IMR-90 (cell line): ENCODE data around the gene CCND1. TPM values are rescaled to one million over a fixed set of nuclear protein-coding genes. Genes with fewer than 3 reads are reported as not detected.

Experiments
- ATAC-seq: fragments of 200-7000 bp; cut with Tn5 transposase; 2 replicates; pipeline ENCODE4 v1.9.1; 2020; ENCODE audit warnings: low read depth, mild to moderate bottlenecking, moderate library complexity
- BruUV-seq: library from RNA; stranded (reverse); fragments of 400-500 nt; replicated peaks from 2 replicates; lab custom pipeline; 2021; lab: Mats Ljungman, UMichigan
- CTCF ChIA-PET: fragments of 300-600 bp; formaldehyde crosslinking; extraction: SDS; loops from one replicate; lab custom pipeline; 2021; ENCODE audit warnings: antibody characterized with exemption; lab: Yijun Ruan, JAX
- POLR2A ChIA-PET: fragments of 300-600 bp; sonication (Branson Sonifier 250); formaldehyde crosslinking; loops from one replicate; lab custom pipeline; 2022; ENCODE audit warnings: antibody characterized with exemption; ENCODE audit not compliant: unreplicated experiment; lab: Charles Lee
- DNase-seq: peaks from one replicate; pipeline ENCODE4 v3.0.0; 2013
- H2AFZ ChIP-seq: replicated peaks from 2 replicates; pipeline ENCODE3; 2013; ENCODE audit warnings: low read length, mild to moderate bottlenecking; ENCODE audit not compliant: poor library complexity
- H2AK5ac ChIP-seq: 2 replicates; pipeline ENCODE4 v1.6.1; 2013; ENCODE audit warnings: low read depth, low read length, inconsistent platforms
- H2AK9ac ChIP-seq: replicated peaks from 2 replicates; pipeline ENCODE3; 2013; ENCODE audit warnings: mild to moderate bottlenecking, low read depth, low read length, moderate library complexity; ENCODE audit not compliant: poor library complexity
- H2BK120ac ChIP-seq: 2 replicates; pipeline ENCODE4 v1.6.1; 2013; ENCODE audit warnings: low read depth, low read length, inconsistent platforms
- H2BK15ac ChIP-seq: 3 replicates; pipeline ENCODE4 v1.6.1; 2013; ENCODE audit warnings: low read depth, low read length, inconsistent platforms
- H2BK20ac ChIP-seq: 2 replicates; pipeline ENCODE4 v1.6.1; 2013; ENCODE audit warnings: low read depth, mild to moderate bottlenecking, inconsistent platforms, low read length, moderate library complexity
- H2BK5ac ChIP-seq: 2 replicates; pipeline ENCODE4 v1.6.1; 2013; ENCODE audit warnings: mild to moderate bottlenecking, low read depth, low read length, inconsistent platforms; ENCODE audit not compliant: poor library complexity, severe bottlenecking
- H3K14ac ChIP-seq: replicated peaks from 2 replicates; pipeline ENCODE4 v1.6.1; 2013; ENCODE audit warnings: low read depth, low read length, inconsistent platforms
- H3K18ac ChIP-seq: 2 replicates; pipeline ENCODE4 v1.6.1; 2013; ENCODE audit warnings: low read depth, low read length, control low read depth
- H3K23ac ChIP-seq: 2 replicates; pipeline ENCODE4 v1.6.1; 2013; ENCODE audit warnings: low read depth, low read length, inconsistent platforms
- H3K27ac ChIP-seq: 2 replicates; pipeline ENCODE4 v1.5.1; 2013; ENCODE audit warnings: mild to moderate bottlenecking, control low read depth, low read length; ENCODE audit not compliant: insufficient read depth
- H3K27me3 ChIP-seq: 2 replicates; pipeline ENCODE4 v1.6.1; 2013; ENCODE audit warnings: low read length; ENCODE audit not compliant: control insufficient read depth, insufficient read depth
- H3K36me3 ChIP-seq: 2 replicates; pipeline ENCODE4 v1.6.1; 2013; ENCODE audit warnings: low read length, mixed read lengths; ENCODE audit not compliant: control insufficient read depth, insufficient read depth
- H3K4ac ChIP-seq: 2 replicates; pipeline ENCODE4 v1.6.1; 2013; ENCODE audit warnings: low read depth, low read length, inconsistent platforms
- H3K4me1 ChIP-seq: 2 replicates; pipeline ENCODE4 v1.6.1; 2013; ENCODE audit warnings: low read length, mixed read lengths; ENCODE audit not compliant: control insufficient read depth, insufficient read depth
- H3K4me2 ChIP-seq: 2 replicates; pipeline ENCODE4 v1.6.1; 2013; ENCODE audit warnings: low read depth, mild to moderate bottlenecking, control low read depth, low read length, moderate library complexity
- H3K4me3 ChIP-seq: 2 replicates; pipeline ENCODE4 v1.5.1; 2013; ENCODE audit warnings: low read depth, mild to moderate bottlenecking, control low read depth, low read length, moderate library complexity; ENCODE audit not compliant: insufficient read depth
- H3K56ac ChIP-seq: 2 replicates; pipeline ENCODE4 v1.6.1; 2013; ENCODE audit warnings: low read length, inconsistent platforms; ENCODE audit not compliant: insufficient read depth; ENCODE audit errors: extremely low read depth
- H3K79me1 ChIP-seq, 2 experiments: 2 replicates each; pipeline ENCODE4 v1.6.1; 2013; ENCODE audit warnings: low read length in 2 of 2, inconsistent platforms in 1 of 2, low read depth in 1 of 2
- H3K9ac ChIP-seq: 2 replicates; pipeline ENCODE4 v1.6.1; 2013; ENCODE audit warnings: low read depth, low read length, control low read depth
- H3K9me1 ChIP-seq: 2 replicates; pipeline ENCODE4 v1.6.1; 2013; ENCODE audit warnings: low read length, inconsistent platforms; ENCODE audit not compliant: insufficient read depth
- H3K9me3 ChIP-seq: 2 replicates; pipeline ENCODE4 v1.6.1; 2013; ENCODE audit warnings: low read length; ENCODE audit not compliant: control insufficient read depth, insufficient read depth
- H4K20me1 ChIP-seq: 2 replicates; pipeline ENCODE4 v1.6.1; 2013; ENCODE audit warnings: low read length, inconsistent platforms; ENCODE audit not compliant: insufficient read depth
- H4K5ac ChIP-seq: 2 replicates; pipeline ENCODE4 v1.6.1; 2013; ENCODE audit warnings: mild to moderate bottlenecking, low read depth, low read length, control low read depth
- H4K8ac ChIP-seq, 2 experiments: 2 replicates each; pipeline ENCODE4 v1.6.1; 2013; ENCODE audit warnings: low read depth in 2 of 2, low read length in 2 of 2, control low read depth in 1 of 2, inconsistent platforms in 1 of 2
- H4K91ac ChIP-seq: 2 replicates; pipeline ENCODE4 v1.6.1; 2013; ENCODE audit warnings: low read depth, low read length, inconsistent platforms; ENCODE audit not compliant: insufficient read depth
- BHLHE40 ChIP-seq: fragments of 150-350 bp; IDR thresholded peaks from 2 replicates; pipeline ENCODE4 v1.6.1; 2016; ENCODE audit warnings: mild to moderate bottlenecking, low read depth, low read length
- CEBPB ChIP-seq: IDR thresholded peaks from 2 replicates; pipeline ENCODE4 v1.6.1; 2012; ENCODE audit warnings: low read depth, low read length, improper control_type of control experiment
- CHD1 ChIP-seq: IDR thresholded peaks from 2 replicates; pipeline ENCODE4 v1.6.1; 2012; ENCODE audit warnings: low read depth, low read length, improper control_type of control experiment
- ELK1 ChIP-seq: fragments of 150-350 bp; IDR thresholded peaks from 2 replicates; pipeline ENCODE4 v1.6.1; 2016; ENCODE audit warnings: low read depth, mild to moderate bottlenecking, low read length, moderate library complexity, borderline replicate concordance
- FOS ChIP-seq: fragments of 150-350 bp; IDR thresholded peaks from 2 replicates; pipeline ENCODE4 v1.6.1; 2016; ENCODE audit warnings: low read depth, low read length
- MAFK ChIP-seq: IDR thresholded peaks from 2 replicates; pipeline ENCODE4 v1.6.1; 2012; ENCODE audit warnings: low read depth, low read length, improper control_type of control experiment
- MAZ ChIP-seq: IDR thresholded peaks from 2 replicates; pipeline ENCODE4 v1.6.1; 2012; ENCODE audit warnings: low read depth, mild to moderate bottlenecking, low read length, improper control_type of control experiment, moderate library complexity, borderline replicate concordance
- MXI1 ChIP-seq: IDR thresholded peaks from 2 replicates; pipeline ENCODE4 v1.6.1; 2012; ENCODE audit warnings: low read depth, mild to moderate bottlenecking, low read length, moderate library complexity, borderline replicate concordance
- NFE2L2 ChIP-seq: fragments of 150-350 bp; IDR thresholded peaks from 2 replicates; pipeline ENCODE4 v1.6.1; 2016; ENCODE audit warnings: low read depth, mild to moderate bottlenecking, low read length
- POLR2A ChIP-seq: IDR thresholded peaks from 2 replicates; pipeline ENCODE4 v1.6.1; 2012; ENCODE audit warnings: mild to moderate bottlenecking, low read depth, low read length
- RAD21 ChIP-seq: IDR thresholded peaks from 2 replicates; pipeline ENCODE4 v1.6.1; 2012; ENCODE audit warnings: low read length, improper control_type of control experiment
- RCOR1 ChIP-seq: IDR thresholded peaks from 2 replicates; pipeline ENCODE4 v1.6.1; 2012; ENCODE audit warnings: mild to moderate bottlenecking, low read length, improper control_type of control experiment; ENCODE audit not compliant: insufficient replicate concordance
- RFX5 ChIP-seq: IDR thresholded peaks from 2 replicates; pipeline ENCODE4 v1.8.0; 2012; ENCODE audit warnings: low read depth, mild to moderate bottlenecking, low read length, moderate library complexity
- SMC3 ChIP-seq: fragments of 150-350 bp; IDR thresholded peaks from 2 replicates; pipeline ENCODE4 v1.6.1; 2016; ENCODE audit warnings: low read depth, mild to moderate bottlenecking, antibody characterized with exemption, low read length, moderate library complexity
- USF2 ChIP-seq: fragments of 150-350 bp; IDR thresholded peaks from 2 replicates; pipeline ENCODE4 v1.6.1; 2017; ENCODE audit warnings: mild to moderate bottlenecking, antibody characterized with exemption, low read length, low read depth
- WGBS, 2 experiments: methylation state at CpG; one replicate each; pipeline versions ENCODE4 v1.1.5 to v1.1.7; 2013; ENCODE audit warnings: missing lambda C conversion rate in 2 of 2; ENCODE audit not compliant: insufficient read length in 1 of 2; ENCODE audit errors: extremely low coverage in 2 of 2; 5-methylcytosine and 5-hydroxymethylcytosine counted together
- dilution Hi-C: fragments of 300-500 bp; cut with HindIII; formaldehyde crosslinking; loops from one replicate; pipeline ENCODE4 v1.14.3; 2018; ENCODE audit warnings: low sequenced_read_pairs; ENCODE audit not compliant: unreplicated experiment
- in situ Hi-C: fragments of 300-500 bp; cut with MboI; formaldehyde crosslinking; loops from 3 replicates; pipeline ENCODE4 v1.14.3; 2019; ENCODE audit warnings: low sequenced_read_pairs, inconsistent platforms, mixed read lengths
- intact Hi-C: fragments of 100-400 bp; cut with micrococcal nuclease; formaldehyde crosslinking; loops from 2 replicates; pipeline ENCODE4 v1.10.0; 2022
- polyA plus RNA-seq, 3 experiments: library from polyadenylated mRNA; depleted of rRNA; stranded (reverse); fragments of >200 nt; gene quantifications; 2 replicates each; pipeline ENCODE4 v1.2.3, GENCODE V29; 2012; ENCODE audit warnings: low replicate concordance in 1 of 3
- total RNA-seq: library from RNA; depleted of rRNA; stranded (reverse); fragments of >200 nt; gene quantifications from 2 replicates; pipeline ENCODE4 v1.2.3, GENCODE V29; 2012

Gene CCND1
- total and polyA plus RNA-seq, 2 of the 4 experiments (the other 2 are of a cell fraction) = 481 to 748 TPM

GRCh38 chr11:69697469-69697843 lies 56.5 kb downstream of the CCND1 start:
- Histone ChIP-seq H4K5ac (no peak overlapping the region), H2BK15ac (no peak overlapping the region), H3K27ac (no peak overlapping the region), H4K91ac (no peak overlapping the region), H3K18ac (no peak overlapping the region), H2AK9ac (no peak overlapping the region), H3K27me3 (peaks cover 42% of the 10 kb centered on the region), H2BK5ac (no peak overlapping the region), H3K9me1 (no peaks in the 10 kb centered on the region), H3K9ac (no peak overlapping the region), H3K23ac (no peak overlapping the region), H3K14ac (no peak overlapping the region), H3K9me3 (peaks cover under 1% of the 10 kb centered on the region; the same call in 1 of the 2 replicates), H3K4me1 (peaks cover 2% of the 10 kb centered on the region), H3K56ac (no peak overlapping the region), H3K4me3 (no peak overlapping the region), H2AFZ (no peak overlapping the region), H3K4ac (no peak overlapping the region), H3K4me2 (no peak overlapping the region), H4K20me1 (no peaks in the 10 kb centered on the region), H4K8ac (no peak overlapping the region), H2BK20ac (no peak overlapping the region), H2AK5ac (no peak overlapping the region), H3K36me3 (no peaks in the 10 kb centered on the region), H3K79me1 (no peaks in the 10 kb centered on the region), H2BK120ac (no peak overlapping the region)
- in situ Hi-C loops (no loop called here), dilution Hi-C loops (no loop called here), intact Hi-C loops (no loop called here)
- DNase-seq (no peak), ATAC-seq (no peak)
- POLR2A ChIA-PET = no interaction called here
- CTCF ChIA-PET = no interaction called here
- TF ChIP-seq RCOR1 (no peak), RAD21 (no peak), RFX5 (no peak), SMC3 (no peak), NFE2L2 (no peak), MAFK (no peak), USF2 (no peak), POLR2A (no peak), ELK1 (no peak), MAZ (no peak), BHLHE40 (no peak), MXI1 (no peak), FOS (no peak), CEBPB (no peak), CHD1 (no peak)
- BruUV-seq = no TSS peak
- no CpG with 5 or more reads among the region's 8 CpGs for WGBS, 2 experiments
